NCI-H510A treated with DMSO at 0.1 percent for 48 hours (cell line): ENCODE data around the gene CACNG7.
"Not testable (repeated sequence)": the region's sequence is repeated elsewhere in the genome, so short reads cannot be mapped to it uniquely, and the experiment has no call there.

ENCODE experiments used
- DNase-seq: peaks from one replicate; lab custom pipeline; 2025; lab: John Stamatoyannopoulos, UW

CACNG7 gene

GRCh38 chr19:53908935-53909415 is at the start of gene CACNG7:
CACNG7 (plus strand) TSS chr19:53909278; CDS start chr19:53912832, 3,554 bp downstream.
- DNase-seq, result no peak

- no peak for DNase-seq
Measured at GRCh38 chr19:53864308-53864836, 44.7 kb upstream of the CACNG7 start.

DNA sequence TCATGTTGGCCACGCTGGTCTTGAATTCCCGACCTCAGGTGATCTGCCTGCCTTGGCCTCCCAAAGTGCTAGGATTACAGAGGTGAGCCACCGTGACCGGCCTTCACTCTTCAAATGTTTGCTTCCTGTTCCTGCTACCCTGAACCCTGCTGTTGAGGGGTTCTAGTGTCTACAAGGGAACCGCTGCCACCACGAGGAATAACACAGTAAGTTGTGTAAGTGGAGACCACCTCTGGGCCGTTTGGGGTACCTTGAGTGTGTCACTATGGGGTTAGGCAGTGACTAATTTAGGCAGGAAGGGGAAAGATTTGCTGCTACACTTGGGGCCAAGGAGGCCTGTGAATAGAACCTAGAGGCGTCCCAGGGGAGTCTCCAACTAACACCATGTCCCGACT is 43.6 kb upstream of the CACNG7 start:
- DNase-seq, result no peak

DNA sequence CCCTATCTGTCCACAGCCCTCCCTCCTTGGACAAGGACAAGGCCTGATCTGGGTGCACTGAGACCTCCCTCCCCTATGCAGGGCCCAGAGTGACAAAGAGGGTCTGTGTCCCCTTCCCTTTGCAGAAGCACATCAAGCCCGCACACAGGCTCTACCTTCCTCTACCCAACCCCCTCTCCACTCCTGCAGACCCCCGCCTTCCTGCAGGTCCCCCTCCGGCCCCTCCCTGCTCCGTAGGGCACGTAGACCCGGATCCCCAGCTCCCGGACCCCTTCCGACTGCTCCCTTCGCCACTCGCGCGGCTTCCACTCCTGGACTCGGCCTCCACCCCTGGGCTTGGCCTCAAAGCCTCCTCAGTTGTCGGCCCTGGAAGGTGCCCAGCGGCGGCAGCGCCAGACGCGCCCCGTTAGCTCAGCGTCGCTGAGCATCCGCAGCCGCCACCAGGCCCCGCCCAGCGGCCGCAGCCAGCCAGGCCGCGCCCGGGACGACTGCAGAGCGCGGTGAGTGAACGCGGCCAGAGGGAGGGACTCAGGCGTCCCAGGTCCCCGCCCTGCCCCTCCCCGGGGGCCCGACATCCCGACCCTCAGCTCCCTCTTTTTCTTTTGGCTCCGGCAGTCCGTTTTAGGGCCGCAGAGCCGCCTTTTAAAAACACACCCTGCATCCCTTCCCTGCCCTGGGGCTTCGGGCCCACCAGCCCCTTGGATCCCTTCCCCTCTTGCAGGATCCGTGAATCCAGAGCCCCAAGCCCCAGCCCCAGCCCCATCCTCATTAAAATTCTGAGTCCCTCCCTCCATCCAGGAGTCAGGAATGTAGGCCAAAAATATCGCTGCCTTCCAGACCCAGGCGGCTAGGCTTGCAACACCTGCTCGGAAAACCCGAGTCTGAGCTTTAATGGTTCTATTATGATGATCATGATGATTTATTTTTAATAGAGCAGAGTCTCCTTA is 42.9 kb upstream of the CACNG7 start:
- DNase-seq, result no peak

- DNase-seq, result no peak
Measured at GRCh38 chr19:53866865-53867224, 42.2 kb upstream of the CACNG7 start.

DNA sequence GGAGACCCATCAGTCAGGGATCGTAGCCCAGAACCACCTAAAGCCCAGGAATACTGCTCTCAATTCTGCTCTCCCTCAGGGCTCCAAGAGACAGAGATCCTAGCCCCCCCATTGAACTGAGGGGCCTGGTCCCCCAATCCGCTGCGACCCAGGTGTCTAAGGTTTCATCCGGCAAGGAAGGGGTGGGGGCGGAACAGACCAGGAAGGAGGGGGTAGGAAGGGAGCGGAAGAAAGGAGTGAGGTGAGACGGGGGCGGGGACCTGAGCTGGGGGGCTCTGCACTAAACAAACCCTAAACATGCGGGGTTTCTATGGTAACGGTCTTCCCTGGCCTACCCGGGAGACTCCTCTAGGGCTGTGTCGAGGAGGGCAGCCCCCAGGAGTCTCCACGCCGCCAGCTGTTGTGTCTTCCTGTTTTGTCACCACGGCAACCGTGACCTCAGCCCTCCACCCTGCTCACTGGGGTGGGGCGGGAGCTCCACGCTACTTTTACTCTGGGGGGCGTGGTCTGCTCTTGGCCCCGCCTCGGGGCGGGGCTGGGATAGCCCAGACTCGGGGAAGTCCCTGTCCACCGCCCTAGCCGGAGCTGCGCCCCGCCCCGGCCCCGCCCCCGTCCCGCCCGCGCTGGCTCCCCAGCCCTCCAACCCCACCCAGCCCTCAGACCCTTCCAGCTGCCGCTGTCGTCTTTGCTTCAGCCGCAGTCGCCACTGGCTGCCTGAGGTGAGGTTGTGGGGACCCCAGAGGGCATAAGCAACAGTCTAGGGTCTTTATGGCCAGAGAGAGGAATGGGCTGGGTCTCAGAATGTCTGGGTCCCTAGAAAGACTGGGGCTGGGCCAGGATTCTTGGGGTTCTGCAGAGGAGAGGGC is 41.6 kb upstream of the CACNG7 start, which contains the start of gene MYADM:
TSS of gene MYADM (plus strand) at position 659 of the 866 bp plus-strand sequence. CDS start 5,647 bp downstream, outside the sequence.
- no peak for DNase-seq

DNA sequence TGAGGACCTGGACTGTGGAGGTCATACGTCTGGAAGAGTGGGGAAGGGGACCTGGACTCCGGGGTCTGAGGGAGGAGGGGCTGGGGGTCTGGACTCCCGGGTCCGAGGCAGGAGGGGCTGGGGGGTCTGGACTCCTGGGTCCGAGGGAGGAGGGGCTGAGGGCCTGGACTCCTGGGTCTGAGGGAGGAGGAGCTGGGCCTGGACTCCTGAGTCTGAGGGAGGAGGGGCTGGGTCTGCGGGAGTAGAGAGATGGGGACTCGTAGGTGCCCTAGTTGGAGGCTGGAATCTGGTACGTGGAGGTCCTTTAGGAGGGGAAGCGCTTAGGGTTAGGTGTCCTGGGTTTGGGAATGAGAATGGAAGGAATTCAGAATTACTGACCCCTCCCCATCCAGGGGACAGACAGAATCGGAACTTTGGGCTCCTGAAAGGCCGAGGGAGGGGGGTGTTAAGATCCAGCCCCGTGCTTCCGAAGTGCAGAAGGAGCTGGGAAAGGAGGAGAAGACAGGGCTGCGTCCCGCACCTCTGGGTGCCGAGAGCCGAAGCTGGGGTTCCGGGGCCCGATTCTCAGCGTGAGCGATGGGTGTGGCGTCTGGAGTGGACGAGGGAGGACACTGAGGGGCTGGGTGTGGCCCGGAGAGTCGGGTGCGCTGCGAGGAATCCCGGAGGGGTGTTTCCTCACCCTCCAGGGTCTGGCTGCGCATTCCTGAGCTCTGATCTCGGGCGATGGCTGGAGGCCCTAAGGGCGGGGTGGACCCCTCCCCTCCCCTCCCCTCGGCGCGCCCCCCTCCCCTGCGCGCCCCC is 40.8 kb upstream of the CACNG7 start:
- DNase-seq, result no peak

GRCh38 chr19:53868892-53869804 is 39.9 kb upstream of the CACNG7 start:
- no peak for DNase-seq

DNA sequence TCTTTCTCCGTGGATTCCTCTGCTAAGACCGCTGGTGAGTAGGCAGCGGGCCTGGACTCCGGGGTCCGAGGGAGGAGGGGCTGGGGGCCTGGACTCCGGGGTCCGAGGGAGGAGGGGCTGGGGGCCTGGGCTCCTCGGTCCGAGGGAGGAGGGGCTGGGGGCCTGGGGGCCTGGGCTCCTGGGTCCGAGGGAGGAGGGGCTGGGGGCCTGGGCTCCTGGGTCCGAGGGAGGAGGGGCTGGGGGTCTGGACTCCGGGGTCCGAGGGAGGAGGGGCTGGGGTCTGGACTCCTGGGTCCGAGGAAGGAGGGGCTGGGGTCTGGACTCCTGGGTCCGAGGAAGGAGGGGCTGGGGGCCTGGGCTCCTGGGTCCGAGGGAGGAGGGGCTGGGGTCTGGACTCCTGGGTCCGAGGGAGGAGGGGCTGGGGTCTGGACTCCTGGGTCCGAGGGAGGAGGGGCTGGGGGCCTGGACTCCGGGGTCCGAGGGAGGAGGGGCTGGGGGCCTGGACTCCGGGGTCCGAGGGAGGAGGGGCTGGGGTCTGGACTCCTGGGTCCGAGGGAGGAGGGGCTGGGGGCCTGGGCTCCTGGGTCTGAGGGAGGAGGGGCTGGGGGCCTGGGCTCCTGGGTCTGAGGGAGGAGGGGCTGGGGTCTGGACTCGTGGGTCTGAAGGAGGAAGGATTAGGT is 39.1 kb upstream of the CACNG7 start:
- not testable (repeated sequence) for DNase-seq

DNA sequence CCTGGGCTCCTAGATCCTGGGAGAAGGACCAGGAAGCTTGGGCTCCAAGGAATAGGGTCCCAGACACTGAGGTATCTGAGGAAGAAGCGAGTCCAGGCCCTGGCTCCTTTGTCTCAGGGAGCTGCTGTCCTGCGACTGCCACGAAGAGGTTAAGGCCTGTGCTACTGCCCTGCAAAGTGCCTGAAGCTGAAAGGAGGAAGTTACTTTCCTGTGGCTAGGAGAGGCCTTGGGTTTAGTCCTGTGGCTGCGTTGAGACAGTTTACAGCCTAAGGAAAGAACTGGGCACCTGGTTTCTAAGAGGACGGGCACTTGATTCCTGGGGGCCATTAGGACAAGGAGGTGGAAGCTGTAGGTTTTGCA is 38.6 kb upstream of the CACNG7 start:
- no peak for DNase-seq

DNA sequence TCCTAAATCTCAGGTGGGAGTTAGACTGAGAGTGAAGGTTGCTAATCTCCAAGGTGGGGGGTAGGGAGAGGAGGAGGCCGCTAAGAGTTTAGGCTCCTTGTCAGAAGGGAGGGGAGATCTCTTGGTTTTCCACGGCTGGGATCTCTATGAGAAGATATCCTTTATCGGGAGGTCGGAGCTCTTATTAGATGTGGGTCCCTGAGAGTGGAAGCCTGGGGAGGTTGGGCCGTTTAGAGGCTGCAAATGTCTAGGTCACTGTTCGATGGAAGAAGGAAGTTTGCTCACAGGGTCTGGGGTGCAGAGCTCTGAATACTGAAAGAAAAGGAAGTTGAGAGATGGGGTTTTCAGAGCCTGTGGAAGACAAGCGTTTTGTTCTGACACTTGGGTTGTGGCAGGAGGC is 37.6 kb upstream of the CACNG7 start:
- no peak for DNase-seq

DNA sequence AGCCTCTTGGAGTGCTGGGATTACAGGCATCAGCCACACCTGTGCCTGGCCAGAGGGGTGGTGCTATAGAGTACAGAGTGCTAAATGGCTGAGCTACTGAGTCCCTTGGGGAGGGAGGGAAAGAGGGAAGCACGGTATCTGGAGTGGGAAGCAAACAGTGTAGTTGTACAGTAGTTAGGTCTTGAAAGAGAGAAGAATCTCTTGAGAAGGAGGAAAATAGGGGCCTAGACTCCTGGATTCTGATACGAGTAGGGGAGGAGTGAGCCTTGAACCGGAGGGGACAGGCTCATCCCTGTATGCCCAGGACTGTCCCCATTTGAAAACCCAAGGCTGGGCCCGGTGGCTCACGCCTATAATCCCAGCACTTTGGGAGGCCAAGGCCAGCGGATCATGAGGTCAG is 36.3 kb upstream of the CACNG7 start:
- no peak for DNase-seq

- no peak for DNase-seq
Measured at GRCh38 chr19:53873773-53874605, 35.1 kb upstream of the CACNG7 start.

DNA sequence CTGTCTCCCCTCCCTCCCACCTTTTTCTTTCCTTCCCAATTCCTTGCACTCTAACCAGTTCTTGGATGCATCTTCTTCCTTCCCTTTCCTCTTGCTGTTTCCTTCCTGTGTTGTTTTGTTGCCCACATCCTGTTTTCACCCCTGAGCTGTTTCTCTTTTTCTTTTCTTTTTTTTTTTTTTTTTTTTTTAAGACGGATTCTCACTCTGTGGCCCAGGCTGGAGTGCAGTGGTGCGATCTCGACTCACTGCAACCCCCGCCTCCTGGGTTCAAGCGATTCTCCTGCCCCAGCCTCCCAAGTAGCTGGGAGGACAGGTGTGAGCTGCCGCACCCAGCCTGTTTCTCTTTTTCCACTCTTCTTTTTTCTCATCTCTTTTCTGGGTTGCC is 34.5 kb upstream of the CACNG7 start:
- DNase-seq, result no peak

- no peak for DNase-seq
Measured at GRCh38 chr19:53875602-53876325, 33.3 kb upstream of the CACNG7 start.

DNA sequence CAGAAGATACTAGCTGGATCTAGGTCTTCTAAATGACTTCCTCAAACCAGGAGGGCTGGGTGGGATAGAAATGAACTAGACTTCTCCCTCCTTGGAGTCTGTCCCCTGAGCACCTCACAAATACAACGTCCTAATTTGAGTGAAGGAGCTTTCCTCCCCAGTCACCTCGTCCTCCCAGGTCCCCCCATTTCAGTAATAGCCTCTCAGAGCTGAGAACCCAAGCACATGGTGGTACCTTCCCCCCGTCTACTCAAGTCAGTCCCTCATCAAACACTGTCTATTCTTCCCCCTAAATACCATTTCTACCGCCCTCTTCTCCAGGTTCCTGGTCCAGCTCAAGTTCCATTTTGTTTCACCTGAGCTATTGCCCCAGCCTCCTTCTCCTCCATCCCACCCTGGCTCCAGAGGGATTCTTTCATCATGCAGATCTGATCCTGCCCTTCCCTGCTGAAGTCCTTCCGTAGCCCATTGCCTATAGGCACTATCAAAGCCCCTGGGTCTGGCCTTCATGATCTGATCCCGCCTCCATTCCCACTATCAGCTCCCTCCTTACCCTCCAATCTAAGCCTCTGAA is 32.3 kb upstream of the CACNG7 start:
- no peak for DNase-seq

GRCh38 chr19:53877361-53877766 is 31.7 kb upstream of the CACNG7 start:
- no peak for DNase-seq

DNA sequence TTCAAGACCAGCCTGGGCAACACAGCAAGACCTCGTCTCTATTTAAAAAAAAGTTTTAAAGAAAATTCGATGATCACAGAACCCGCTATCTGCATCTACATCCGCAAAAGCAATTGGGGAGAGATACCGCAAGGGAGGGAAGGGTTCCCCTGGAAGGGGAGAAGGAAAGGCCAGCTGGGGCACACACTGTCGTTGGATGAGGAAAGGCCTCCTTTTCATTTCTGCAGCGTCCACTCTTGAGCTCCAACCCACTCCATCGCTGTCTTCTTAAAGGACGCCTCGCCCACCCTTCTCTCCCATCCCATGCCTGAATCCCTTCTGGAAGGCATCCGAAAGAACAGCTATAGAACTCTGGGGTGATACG is 30.3 kb upstream of the CACNG7 start:
- DNase-seq, result no peak
